NCI-H1105 (cell line): ENCODE results near the gene PSD2.

Source experiments
- DNase-seq: peaks from one replicate; lab custom pipeline; 2025; lab: John Stamatoyannopoulos, UW

Gene PSD2

GRCh38 chr5:139795074-139796001, at the start of gene PSD2:
Gene PSD2, plus strand, starts transcription at chr5:139795808. Its CDS starts 13,633 bp downstream, at chr5:139809441.
- DNase-seq: peak; percentile 23

- no peak for DNase-seq
Observed at GRCh38 chr5:139746691-139747582, 48.7 kb upstream of the PSD2 start.

- DNase-seq: no peak
Observed at GRCh38 chr5:139747583-139748504, 47.8 kb upstream of the PSD2 start.

GRCh38 chr5:139748505-139748826, 47.1 kb upstream of the PSD2 start:
- no peak for DNase-seq

GRCh38 chr5:139749242-139749641, 46.4 kb upstream of the PSD2 start:
- no peak for DNase-seq

GRCh38 chr5:139751236-139751635, 44.4 kb upstream of the PSD2 start:
- no peak for DNase-seq

- DNase-seq: no peak
Observed at GRCh38 chr5:139752506-139753473, 42.8 kb upstream of the PSD2 start.

GRCh38 chr5:139755892-139756671, 39.5 kb upstream of the PSD2 start:
- DNase-seq: no peak

GRCh38 chr5:139756971-139757370, 38.6 kb upstream of the PSD2 start:
- DNase-seq: no peak

GRCh38 chr5:139757727-139758509, 37.7 kb upstream of the PSD2 start:
- no peak for DNase-seq

- no peak for DNase-seq
Observed at GRCh38 chr5:139758510-139759075, 37.0 kb upstream of the PSD2 start.

GRCh38 chr5:139759219-139759721, 36.3 kb upstream of the PSD2 start:
- no peak for DNase-seq

GRCh38 chr5:139760066-139761056, 35.2 kb upstream of the PSD2 start:
- no peak for DNase-seq

GRCh38 chr5:139761057-139761450, 34.6 kb upstream of the PSD2 start:
- DNase-seq: no peak

GRCh38 chr5:139761501-139761900, 34.1 kb upstream of the PSD2 start:
- DNase-seq: no peak

GRCh38 chr5:139762615-139763170, 32.9 kb upstream of the PSD2 start:
- DNase-seq: no peak
